22Rv1 (cell line): Measurements from ENCODE around the gene MLYCD.

Source experiments
- H3K27ac ChIP-seq: fragments of 450-650 bp; 2 replicates; pipeline ENCODE4 v1.5.1; 2017
- CTCF ChIP-seq: fragments of 450-650 bp; IDR thresholded peaks from 2 replicates; pipeline ENCODE4 v1.5.1; 2017; ENCODE audit warnings: mild to moderate bottlenecking
- ZFX ChIP-seq: fragments of 450-650 bp; IDR thresholded peaks from 2 replicates; pipeline ENCODE4 v1.6.1; 2017; ENCODE audit warnings: antibody characterized with exemption, borderline replicate concordance

MLYCD gene

GRCh38 chr16:83895942-83896341 is 3.0 kb upstream of the MLYCD start:
- no peak for TF ChIP-seq ZFX
- TF ChIP-seq CTCF: no peak
- H3K27ac ChIP-seq: no peak overlapping the region

- H3K27ac ChIP-seq: peak overlapping the region; percentile 71
- no peak for TF ChIP-seq ZFX
Observed at GRCh38 chr16:83899272-83899897, 470 bp downstream of the MLYCD start.

GRCh38 chr16:83899978-83900377 is 1.1 kb downstream of the MLYCD start:
- H3K27ac ChIP-seq: no peak overlapping the region
- TF ChIP-seq ZFX (no peak), CTCF (no peak)

GRCh38 chr16:83900571-83900970 is 1.7 kb downstream of the MLYCD start:
- no peak for TF ChIP-seq ZFX
- H3K27ac ChIP-seq: no peak overlapping the region

- TF ChIP-seq ZFX (no peak), CTCF (no peak)
- H3K27ac ChIP-seq: no peak overlapping the region
Observed at GRCh38 chr16:83901101-83901500, 2.2 kb downstream of the MLYCD start.

- H3K27ac ChIP-seq: no peak overlapping the region
- TF ChIP-seq ZFX (no peak), CTCF (no peak)
Observed at GRCh38 chr16:83903751-83904150, 4.8 kb downstream of the MLYCD start.

- TF ChIP-seq CTCF: no peak
- no peak for TF ChIP-seq ZFX
- H3K27ac ChIP-seq: no peak overlapping the region
Observed at GRCh38 chr16:83906683-83907082, 7.8 kb downstream of the MLYCD start.

- TF ChIP-seq CTCF (no peak), ZFX (no peak)
- no peak overlapping the region for H3K27ac ChIP-seq
Observed at GRCh38 chr16:83907111-83907510, 8.2 kb downstream of the MLYCD start.
